SIG-M5 treated with dmso at 0.1 percent for 504 hours (cell line): ENCODE results near the gene MGLL.
"Not testable (repeated sequence)": the region's sequence is repeated elsewhere in the genome, so short reads cannot be mapped to it uniquely, and the experiment has no call there.

Experiments
- DNase-seq: peaks from one replicate; lab custom pipeline; 2025; ENCODE audit not compliant: unreplicated experiment; lab: John Stamatoyannopoulos, UW

Gene MGLL

DNA sequence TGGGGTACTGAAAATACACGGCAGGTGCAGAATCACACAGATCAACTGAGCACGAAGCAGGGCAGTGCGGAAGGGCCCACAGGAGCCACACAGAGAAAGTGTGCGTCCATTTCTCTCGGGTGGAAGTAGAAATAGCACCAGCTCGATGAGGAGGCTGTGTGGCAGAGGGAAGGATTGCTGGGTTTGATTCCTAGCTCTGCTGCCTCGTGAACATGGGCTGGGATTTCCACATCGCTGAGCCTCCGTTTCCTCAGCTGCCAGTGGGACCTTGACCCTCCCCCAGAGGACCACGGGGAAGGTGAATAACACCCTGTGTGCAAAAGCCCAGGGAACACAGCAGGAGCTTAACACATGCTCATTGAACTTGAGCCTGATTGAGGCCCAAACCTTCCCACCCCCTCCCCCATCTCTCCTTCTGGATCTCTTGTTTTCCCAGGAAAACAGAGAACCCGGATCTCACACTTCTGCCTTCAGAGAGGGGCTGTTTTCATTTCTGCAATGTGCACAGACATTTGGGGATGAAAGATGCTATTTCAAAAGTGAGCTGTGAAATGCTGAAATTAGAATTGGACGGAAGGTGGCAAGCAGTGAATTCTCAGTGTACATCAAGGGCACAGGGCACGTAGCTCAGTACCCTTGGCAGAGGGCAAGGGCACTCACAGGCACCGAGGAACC lies 111.2 kb downstream of the MGLL start:
- no peak for DNase-seq

DNA sequence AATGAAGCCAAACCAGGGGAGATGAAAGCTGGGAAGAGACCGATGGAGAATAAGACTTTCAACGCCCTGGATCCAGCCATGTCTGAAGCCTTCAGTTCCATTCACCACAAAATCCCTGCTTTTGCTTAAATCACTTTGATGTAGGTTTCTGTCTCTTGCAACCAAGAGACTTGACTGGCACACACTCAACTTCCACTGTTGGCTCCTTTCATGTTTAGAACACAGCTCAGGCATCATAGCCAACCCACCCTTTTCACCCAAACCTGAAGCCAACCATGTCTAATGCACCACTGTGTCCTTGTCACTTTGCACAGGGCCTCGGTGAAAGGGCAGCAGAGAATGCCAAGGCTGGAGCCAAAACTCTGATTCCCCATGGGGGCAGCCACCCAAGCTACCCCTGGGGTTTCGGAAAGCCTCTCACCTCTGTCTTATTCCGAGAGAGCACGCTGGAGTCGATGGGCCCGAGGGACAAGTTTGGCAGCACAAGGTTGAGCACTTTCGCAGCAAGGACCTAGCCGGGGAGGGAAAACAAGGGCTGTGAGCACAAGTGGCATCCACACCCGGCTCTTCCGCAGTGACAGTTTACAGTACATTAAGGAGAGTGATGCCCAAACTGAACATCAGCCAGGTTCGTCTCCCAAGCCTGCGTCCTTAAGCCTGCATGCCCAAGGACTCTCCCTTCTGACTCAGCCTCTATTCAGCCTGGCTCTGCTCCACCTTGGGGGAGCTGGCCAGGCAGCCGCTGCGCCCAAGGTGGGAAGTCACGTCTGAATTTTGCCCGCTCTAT lies 112.0 kb downstream of the MGLL start:
- DNase-seq, result no peak

DNA sequence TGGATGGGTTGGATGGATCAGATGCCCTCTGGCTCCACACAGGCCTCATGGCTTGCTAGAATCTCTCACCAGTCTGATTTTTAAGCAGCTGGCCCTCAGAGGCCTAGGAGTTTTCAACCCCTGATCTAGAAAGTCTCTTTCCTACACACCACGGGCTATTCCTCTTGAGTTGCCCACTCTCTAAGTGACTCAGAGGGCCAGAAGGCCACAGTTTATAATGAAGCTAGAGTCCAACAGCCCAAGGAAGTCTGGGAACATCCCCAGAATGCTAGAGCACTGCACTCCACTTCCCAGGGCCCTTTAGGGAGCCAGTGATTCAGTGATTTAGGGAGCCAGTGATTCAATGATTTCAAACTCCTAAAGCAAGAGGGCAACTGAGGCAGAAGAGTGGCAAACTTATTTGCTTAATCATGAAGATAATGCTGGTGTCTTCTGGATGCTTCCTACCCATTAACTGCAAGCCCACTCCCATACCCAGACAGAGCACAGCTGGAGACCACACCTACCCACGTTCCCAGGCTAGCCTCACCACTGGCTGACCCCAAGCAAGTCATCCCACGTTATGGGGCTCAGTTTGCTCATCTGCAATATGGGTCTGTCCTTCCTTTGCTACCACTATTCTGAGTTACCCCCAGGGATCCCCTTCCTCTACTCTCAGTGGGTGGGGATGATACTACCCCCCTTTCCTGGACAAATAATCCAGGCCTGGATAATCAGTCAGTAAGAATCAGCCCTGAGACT lies 112.8 kb downstream of the MGLL start:
- DNase-seq, result no peak

DNA sequence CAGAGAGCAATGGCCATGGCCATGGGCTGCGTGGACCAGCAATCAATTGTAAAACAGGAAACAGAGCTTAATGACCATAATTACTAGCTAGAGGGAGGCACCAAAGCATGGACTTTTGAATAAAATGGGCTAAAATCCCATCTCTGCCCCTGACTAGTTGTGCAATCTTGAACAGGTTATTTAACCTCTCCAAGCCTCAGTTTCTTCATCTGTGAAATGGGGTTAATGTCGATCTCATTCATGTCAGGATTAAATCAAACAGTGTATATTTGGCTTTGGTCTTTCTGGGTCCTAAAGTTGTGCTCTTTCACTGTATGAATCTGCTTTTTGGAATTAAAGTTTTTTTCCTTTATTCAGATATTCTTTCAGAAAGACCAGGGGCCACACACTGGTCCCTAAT lies 113.5 kb downstream of the MGLL start:
- DNase-seq, result no peak

DNA sequence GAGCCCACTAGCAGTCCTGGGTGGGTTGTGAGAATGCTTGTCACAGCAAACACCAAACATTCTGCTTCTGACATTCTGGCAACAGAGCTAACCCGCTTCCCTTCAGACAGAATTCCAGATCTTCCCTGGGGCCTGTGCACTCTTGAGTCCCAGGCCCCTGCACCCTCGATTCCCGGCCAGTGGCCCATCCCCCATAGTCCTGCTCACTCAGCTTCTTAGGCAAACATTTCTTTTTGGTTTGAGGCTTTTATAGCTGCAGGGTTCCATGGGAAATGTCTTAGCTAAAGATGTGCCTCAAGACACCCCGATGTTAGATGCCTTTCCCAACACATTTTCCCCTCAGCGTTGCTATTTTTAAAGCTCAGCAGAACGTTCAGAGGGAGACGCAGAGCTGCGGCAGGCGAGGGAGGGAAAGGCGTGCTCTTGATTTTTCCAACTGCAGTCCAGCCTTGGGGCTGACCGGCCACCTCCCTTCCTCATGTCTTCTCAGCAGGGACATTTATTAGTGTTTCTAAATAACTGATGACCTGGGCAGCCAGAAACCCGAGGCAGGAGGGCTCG lies 114.4 kb downstream of the MGLL start:
- no peak for DNase-seq

DNA sequence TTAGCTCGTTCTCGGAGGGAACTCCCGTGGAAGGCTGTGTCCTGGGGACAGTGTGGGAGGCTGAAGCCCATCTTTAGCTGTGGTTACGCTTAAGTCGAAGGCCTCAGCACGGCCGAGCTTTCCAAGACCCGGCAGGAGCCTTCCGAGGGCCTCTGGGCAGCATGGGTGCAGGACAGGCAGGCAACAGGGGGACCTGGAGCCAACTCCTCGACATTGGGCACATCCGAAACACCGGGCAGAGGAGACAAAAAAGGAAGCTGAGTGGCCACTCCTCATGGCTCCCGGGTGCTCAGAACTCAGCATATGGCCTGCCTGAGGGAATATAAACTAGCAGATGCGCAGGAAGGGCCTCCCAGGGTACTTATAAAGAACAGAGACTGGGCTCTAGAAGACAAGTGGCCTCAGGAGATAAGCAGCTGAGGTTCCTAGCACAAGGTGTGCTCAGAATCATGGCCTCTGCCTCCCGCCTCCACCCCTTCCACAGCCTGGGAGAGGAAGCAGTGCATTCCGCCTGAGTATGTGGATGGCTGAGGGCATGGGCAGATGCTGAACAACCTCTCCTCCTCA lies 115.4 kb downstream of the MGLL start:
- no peak for DNase-seq

DNA sequence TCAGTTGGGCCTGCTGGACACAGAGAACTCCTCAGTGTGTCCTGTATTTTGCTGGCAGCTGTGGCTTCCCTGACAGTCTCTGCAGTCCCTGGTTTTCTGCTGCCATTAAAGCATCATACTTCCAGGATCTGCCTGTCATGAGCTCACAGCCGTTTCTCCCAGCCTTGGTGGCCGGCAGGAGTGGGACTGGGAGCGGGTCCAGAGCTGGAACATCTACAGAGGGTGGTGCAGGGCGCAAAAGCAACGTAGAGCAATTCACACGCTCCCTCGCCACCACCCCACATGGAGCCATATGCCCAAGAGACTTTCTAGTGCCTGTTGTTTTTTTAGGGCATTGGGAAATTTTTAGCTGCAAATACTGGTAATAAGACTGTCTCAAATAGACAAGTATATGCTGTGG lies 116.0 kb downstream of the MGLL start:
- DNase-seq, result no peak

DNA sequence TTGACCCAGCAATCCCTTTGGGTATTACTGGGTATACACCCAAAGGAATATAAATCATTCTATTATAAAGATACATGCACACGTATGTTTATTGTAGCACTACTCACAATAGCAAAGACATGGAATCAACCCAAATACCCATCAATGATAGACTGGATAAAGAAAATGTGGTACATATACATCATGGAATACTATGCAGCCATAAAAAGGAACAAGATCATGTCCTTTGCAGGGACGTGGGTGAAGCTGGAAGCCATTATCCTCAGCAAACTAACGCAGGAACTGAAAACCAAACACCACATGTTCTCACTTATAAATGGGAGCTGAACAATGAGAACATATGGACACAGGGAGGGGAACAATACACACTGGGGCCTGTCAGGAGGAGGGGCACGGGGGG lies 117.5 kb downstream of the MGLL start:
- DNase-seq, result not testable (repeated sequence)

DNA sequence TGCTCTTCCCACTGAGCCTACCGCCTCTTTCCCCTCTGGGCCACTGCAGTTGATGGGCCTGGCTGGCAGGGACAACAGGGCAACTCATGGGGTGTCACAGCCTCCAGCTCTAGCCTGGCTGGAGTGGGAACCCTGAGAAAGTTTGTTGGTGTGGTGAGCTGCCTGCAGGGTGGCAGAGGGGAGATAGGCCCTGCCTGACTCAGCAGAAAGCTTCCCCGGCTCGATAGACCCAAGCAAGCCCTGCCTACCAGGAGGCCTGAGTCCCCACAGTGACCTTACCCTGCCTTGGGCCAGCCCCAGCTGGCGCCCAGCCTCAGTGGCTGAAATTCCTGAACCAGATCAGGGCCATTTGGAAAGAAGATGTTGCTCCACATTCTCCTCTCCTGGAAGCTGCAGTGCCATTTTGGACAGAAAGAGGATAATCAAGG lies 120.2 kb downstream of the MGLL start:
- no peak for DNase-seq

DNA sequence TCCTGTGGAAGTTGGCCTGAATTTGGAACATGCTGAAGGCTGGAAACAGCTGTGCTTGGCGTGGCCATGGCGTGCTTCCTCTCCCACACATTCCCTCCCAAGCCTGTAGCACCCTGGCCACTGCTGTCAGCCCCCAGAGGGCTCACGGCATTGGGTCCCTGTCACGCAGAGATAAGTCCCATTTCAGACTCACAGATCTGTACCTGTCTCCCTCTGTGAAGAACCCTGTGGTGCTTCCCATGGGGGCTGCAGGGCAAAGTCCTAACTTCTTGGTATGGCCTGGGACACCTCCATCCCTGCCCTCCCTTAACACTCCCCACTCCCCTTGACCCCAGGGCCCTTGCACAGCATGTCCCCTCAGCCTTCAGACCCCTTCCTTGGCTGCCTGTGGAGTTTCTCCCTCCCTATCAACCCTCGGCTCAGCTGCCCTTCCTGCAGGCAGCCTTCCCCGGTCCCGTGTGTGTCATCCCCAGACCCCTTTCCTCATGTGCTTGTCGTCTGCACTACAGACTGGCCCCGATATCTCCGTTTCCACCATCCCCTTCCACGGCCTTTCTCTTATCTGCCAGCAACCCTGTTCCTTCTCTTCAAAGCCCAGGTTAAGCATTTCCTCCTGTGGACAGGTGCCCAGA lies 120.9 kb downstream of the MGLL start:
- DNase-seq, result no peak

DNA sequence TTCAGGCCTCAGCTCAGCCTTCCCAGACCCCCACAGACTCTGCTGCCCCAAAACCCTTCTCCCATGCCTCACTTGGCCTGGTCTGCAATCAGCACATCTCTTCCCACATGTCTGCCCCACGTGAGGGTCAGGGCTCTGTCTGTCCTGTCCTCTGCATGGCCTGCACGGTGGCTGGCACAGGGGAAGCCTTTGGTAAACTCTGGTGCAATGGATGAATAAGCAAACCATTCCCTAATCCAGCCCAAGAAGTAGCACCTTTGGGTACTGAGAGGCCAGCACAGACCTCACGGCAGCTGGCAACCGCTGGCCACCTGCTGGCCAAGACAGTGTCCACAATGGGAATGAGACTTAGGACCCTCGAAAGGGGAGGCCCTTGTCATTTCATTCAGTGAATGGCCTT lies 121.9 kb downstream of the MGLL start:
- DNase-seq, result no peak

DNA sequence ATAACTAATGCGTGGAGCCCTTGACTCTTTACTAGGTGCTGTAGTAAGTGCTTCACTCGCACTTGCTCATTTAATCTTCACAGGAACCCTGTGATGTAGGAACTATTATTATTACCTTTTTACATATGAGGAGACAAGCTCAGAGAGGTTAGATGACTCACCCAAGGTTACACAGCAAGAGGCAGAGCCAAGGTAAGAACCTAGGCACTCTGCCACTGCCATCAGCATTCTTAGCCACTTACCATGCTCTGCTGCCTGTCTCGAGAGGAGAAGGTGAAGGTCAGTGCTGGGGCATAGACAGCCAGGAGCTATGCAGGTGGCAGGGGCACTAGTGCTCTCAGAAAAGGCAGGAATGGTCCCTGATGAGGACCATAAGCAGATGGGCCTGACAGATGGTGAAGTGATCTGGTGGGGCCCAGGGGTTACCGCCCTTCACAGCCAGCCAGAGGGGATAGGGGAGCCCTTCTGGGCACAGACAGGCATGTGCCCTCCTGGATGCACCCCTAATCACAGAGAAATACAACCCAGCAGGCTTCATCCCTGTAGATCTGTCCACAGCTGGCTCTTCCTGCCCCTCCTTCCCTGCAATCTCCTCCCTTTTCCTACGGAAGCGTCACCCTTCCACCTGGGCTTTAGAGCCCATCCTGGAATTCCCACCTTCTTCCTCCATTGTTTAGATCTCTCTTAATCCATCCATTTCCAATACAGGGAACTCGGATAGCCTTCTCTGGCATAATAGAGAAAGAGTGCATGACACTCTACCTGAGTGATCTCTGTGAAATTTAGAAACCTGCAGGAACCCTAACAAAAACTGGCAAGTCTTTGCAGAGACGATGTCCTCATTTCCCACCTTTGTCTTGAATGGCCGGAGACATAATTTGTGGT lies 122.7 kb downstream of the MGLL start:
- DNase-seq, result no peak

DNA sequence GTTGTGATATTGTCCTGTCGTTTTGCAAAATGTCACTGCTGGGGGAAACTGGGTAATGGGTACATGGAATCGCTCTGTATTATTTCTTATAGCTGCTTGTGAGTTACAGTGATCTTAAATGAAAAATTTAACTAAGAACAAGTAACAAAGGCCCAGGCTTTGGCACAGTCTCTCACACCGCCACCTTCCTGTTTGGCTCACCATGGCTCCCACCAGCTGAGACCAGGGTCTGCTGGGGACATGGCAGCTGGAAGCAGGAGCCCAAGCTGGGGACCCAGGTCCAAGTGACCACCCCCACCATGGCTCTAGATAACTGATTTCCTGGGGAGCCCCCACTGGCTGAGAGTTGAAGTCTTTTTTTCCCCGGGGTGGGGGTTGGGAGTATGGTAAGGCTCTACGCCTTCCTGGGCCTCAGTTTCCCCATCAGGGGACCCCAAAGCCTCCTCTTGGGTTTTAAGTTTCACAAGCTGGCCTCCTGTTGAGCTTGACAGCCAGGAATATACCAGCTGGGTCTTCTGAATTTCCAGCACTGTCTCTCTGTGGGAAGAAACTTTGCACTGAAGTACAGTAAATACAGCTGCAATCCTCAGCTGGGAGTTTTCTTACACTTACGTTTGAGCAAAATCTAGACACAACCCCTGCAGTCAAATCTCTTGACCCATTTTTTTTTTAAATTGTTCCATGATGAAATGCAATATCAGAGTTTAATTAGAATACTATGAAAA lies 123.5 kb downstream of the MGLL start:
- no peak for DNase-seq

DNA sequence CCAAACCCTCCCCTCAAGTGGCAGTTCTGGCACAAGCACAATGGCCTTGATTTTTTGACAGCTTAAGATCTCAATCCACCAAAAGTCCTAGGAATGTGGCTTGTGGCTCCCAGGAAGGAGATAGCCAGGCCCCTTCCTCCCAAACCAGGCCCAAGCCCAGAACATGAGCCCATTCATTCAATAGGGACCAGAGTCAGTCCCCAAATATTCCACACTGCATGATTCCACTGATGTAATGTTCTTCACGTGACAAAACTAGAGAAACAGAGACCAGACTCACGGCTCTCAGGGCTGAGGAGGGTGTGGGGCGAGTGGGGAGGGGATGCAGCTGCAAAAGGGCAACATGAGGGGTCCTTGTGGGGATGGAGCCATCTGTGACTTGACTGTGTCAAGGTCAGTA lies 124.0 kb downstream of the MGLL start:
- DNase-seq, result no peak

DNA sequence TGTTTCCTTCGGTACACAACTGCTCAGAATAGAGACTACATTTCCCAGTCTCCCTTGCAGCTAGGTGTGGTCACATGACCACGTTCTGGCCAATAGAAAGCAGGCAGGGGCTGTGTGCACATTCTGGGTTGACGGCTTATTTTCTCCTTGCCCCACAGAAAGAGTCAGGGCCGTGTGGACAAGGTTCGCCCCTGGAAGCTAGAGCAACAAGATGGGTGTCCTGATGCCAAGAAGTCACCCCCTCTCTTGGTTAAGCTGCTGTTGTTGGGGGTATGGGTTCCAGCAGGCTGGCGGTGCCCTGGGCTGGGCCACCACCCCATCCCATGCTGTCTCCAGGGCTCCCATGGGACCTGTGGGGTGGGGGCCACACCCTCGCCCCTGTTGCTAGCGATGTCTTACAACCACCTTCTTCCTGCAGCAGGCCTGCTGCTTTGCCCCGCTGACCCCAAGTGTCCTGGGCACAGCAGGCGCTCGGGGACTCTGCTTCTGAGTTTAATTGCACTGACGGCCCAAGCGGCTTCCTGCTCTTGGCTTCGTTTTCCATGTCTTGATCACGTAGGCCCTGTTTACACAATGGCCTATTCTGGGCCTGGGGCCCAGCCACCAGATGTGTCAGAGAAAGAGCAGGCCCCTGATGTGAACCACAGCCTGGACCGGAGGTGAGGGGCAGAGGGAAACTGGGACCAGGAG lies 124.6 kb downstream of the MGLL start:
- DNase-seq, result peak; percentile 74

DNA sequence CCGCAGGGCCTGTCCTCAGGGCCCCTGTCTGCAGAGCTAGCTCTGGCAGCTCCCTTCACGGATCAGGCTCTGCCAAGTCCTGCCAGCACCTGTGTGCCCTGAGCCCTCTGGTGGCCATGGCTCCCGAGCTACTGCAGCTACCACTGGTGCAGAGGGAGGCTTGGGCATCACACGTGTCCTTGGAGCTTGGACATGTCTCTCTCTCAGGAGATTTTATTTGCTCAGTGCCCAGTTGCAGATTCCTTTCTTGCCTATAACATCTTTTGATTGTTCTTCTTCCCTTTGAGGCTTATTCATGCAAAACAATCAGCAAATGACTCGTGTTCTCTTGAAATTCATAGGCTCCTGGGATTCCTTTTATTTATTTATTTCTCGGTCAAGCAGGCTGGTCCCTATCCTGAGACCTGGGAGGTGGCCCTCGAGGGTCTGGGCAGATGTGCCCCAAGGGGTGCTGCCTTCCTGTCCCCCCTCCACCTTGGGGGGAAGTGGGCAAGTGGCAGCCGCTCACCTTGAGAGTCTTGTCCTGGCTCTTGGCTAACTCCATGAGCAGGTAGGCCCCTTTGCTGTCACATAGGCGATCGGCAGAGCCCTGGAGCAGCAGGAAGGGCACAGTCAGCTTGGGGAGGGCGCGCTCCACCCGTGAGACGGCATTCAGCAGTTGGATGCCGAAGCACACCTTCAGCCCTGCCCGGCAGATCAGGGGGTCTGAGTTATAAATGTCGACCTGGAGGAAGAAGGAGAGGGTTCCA lies 127.7 kb downstream of the MGLL start:
- peak; percentile 58 for DNase-seq

DNA sequence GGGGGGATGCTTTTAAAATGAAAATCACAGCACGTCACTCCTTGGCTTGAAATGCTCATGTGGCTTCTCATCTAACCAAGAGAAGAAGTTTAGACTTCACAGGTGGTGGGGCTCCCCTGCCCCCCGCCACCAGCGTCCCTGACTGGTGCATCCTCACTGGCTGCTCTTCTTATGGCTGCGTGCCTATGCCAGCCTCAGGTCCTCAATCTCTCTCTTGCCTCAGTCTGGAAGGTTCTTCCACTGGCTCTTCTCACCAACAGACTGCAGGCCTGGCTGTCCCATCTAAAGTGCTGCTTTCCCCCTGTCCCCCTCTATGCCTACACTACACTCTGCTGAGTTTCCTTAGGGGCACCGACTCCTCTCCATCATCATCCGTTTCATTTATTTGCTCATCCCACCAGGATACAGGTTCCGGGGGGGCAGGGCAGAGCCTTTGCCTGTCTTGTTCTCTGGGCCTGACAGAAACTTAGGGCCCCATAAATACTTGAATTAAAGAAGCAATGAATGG lies 128.9 kb downstream of the MGLL start:
- DNase-seq, result no peak
